AG10803 (cell line): Measurements from ENCODE around the gene KMT2C.

Experiments used
- DNase-seq: peaks from one replicate; pipeline ENCODE4 v3.0.0; 2010; ENCODE audit warnings: low read depth
- H3K4me3 ChIP-seq: 2 replicates; pipeline ENCODE4 v1.5.1; 2011; ENCODE audit warnings: mild to moderate bottlenecking, low read length, control low read depth
- TF ChIP-seq, protein P1 (sequence below): conservative IDR thresholded peaks from 2 replicates; pipeline ENCODE4 v1.5.1; 2011; ENCODE audit warnings: mild to moderate bottlenecking, low read length, control low read depth, inconsistent platforms

The KMT2C gene

DNA sequence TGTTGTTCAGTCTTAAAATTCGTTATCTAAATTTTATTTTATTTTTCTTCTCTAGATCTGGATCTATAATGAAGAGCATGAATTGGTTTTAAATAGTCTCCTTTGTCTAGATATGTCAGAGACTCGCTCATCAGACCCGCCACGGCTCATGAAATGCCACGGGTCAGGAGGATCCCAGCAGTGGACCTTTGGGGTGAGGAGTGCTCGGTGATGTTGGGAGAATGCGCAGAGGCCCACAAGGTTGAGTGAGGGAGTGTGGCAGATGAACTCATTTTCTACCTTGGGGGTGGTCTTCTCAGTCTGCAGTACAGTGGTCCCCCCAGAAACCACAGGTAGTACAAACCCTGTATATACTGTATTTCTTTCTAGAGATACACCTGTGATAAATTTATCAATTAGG lies 315.0 kb downstream of the KMT2C start:
- no peak for DNase-seq
- TF ChIP-seq, protein P1, sequence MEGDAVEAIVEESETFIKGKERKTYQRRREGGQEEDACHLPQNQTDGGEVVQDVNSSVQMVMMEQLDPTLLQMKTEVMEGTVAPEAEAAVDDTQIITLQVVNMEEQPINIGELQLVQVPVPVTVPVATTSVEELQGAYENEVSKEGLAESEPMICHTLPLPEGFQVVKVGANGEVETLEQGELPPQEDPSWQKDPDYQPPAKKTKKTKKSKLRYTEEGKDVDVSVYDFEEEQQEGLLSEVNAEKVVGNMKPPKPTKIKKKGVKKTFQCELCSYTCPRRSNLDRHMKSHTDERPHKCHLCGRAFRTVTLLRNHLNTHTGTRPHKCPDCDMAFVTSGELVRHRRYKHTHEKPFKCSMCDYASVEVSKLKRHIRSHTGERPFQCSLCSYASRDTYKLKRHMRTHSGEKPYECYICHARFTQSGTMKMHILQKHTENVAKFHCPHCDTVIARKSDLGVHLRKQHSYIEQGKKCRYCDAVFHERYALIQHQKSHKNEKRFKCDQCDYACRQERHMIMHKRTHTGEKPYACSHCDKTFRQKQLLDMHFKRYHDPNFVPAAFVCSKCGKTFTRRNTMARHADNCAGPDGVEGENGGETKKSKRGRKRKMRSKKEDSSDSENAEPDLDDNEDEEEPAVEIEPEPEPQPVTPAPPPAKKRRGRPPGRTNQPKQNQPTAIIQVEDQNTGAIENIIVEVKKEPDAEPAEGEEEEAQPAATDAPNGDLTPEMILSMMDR, result no peak
- no peak overlapping the region for H3K4me3 ChIP-seq

DNA sequence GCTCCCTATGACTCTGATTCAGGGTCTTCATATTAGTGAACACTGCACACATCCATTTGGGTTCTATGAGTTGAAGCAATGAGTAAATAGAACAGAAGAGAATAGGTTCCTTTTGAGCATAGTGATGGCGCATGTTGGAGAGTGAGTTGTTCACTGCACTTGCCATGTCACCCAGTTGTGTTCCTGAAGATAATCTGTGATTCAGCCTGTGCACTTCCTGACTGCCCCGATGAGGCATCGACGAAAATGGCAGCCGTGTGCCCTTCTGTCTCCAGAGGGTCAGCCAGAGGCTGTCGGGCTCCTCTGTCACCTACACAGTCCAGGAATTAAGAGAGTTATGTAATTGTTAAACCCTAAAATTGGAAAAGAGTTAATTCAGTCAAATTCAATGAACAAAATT lies 315.6 kb downstream of the KMT2C start:
- TF ChIP-seq, protein P1, result no peak
- DNase-seq, result no peak
- no peak overlapping the region for H3K4me3 ChIP-seq

DNA sequence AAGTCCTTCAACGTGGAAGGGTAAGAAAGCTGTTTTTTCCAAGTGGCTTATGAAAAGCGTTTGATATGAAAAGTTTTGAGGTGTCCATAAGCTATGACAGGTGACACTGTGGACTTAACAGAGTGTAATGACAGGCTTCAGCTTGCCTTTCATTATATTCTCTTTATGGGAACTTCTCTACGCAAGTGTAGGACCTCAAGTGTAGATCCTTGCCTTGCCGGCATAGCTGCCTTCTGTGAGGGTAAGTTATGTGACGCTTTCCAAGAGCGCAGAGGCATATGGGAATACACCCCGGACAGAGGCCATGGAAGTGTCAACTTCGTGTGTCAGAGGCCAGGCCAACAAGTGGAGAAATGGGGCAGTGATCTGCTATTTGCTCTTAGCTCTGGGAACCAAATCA lies 318.4 kb downstream of the KMT2C start:
- TF ChIP-seq, protein P1, result no peak
- no peak overlapping the region for H3K4me3 ChIP-seq
- no peak for DNase-seq

DNA sequence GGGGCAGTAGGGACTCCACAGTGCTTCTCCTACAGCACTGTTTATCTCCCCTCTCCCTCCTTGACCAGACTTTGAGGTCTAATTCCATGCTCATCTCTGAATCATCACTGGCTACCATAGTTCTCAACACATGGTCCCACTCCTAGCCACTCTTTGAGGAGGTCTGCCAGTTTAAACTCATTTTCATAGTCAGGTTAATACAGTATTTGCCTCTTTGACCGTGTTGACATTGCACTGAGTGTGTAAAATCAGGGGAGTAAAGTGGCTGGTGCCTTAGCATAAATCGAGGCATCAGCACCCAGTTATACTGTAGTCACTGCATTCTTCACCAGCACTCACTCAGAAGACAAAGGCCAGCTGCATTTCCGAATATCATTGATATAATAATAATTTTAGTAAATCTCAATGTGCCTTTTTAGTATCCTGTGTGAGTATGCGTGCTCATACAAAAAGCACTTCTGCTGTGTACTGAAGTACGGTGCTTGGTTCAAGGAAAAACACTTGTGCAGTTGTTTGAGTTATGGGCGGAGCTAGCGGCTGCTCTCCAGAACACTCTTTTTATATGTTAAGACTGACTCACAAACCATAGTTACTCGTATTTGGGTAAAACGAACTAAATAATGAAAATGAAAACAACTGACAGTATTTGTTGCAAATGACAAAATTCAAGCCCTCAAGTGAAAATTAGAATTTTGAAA lies 320.6 kb downstream of the KMT2C start:
- no peak for DNase-seq
- H3K4me3 ChIP-seq, result no peak overlapping the region
- TF ChIP-seq, protein P1, result no peak

DNA sequence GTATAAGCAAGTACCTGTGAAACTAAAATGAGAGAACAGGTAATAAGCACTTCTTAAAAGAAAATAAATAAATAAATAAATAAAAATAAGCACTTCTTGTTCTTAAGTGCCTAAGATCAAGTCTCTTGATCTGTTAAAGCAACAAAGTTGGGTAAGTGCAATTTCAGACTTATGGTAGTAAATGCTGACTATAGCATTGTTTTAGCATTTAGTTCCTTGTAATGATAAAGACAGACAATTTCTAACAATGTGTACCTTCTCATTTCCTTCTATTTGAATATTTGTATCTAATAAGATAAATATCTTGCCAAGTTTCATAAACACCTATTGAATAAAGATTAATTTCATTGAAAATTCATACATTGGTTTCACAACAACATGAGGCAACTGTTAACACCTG lies 323.0 kb downstream of the KMT2C start:
- TF ChIP-seq, protein P1, result no peak
- H3K4me3 ChIP-seq, result no peak overlapping the region
- no peak for DNase-seq

DNA sequence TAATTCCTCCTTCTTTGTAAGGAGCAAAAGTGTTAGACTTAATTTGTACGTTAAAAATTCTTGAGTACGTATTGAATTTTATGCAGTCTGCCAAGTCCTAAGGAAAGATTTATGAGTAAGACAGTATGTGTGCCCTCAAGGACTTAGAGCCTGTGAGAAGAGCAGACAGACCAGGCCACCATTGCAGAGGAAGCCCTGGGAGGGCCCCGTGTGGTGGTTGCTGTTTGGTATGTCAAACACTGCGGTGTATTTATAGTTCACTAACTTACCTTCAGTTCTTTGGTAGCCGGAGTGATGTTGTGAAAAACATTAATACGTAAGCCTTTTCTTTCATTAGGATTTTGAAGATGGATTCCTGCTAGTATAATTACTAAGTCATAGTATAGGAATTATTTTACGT lies 327.4 kb downstream of the KMT2C start:
- DNase-seq, result no peak
- H3K4me3 ChIP-seq, result no peak overlapping the region
- TF ChIP-seq, protein P1, result no peak

DNA sequence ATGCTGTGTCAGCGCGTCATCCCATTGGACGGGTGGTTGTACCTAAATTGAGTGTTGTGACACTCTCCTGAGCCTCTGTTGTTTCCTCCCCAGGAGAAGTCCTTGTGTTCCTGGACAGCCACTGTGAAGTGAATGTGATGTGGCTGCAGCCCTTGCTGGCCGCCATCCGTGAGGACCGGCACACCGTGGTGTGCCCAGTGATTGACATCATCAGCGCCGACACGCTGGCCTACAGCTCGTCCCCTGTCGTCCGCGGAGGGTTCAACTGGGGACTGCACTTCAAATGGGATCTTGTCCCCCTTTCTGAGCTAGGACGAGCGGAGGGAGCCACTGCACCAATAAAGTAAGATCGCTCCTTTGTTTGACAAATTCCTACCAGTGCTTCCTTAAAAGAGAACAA lies 327.9 kb downstream of the KMT2C start:
- H3K4me3 ChIP-seq, result no peak overlapping the region
- TF ChIP-seq, protein P1, result no peak
- DNase-seq, result no peak
